ENCODE results near the gene CD22. TPM values are rescaled to one million over a fixed set of nuclear protein-coding genes. Genes with fewer than 3 reads are reported as not detected.

Gene CD22
- total and polyA plus RNA-seq, 2 donors from 2014 or later = 0.82 to 15.4 TPM

- H3K4me1 ChIP-seq (ENCODE audit: control insufficient read depth in 2 of 3, insufficient read depth in 2 of 3, low read depth in 1 of 3, low read length in 3 of 3) = no peaks in the 10 kb centered on the region
- H3K9me3 ChIP-seq (ENCODE audit: control insufficient read depth in 2 of 3, insufficient read depth in 1 of 3, low read length in 3 of 3) = peaks cover 0 to 2% (median 0%) of the 10 kb centered on the region in 3 donors
- DNase-seq = no peak
- no peak overlapping the region for H3K9ac ChIP-seq (ENCODE audit: low read length in 3 of 3)
- TF ChIP-seq CTCF (IDR thresholded peaks at IDR 0.05; ENCODE audit: borderline replicate concordance, extremely low read depth, insufficient read depth) = no peak
- H3K27ac ChIP-seq (ENCODE audit: low read depth in 2 of 2, low read length in 2 of 2) = no peak overlapping the region
- no peak for FAIRE-seq
- intact Hi-C loops (cut with DNase I) = no loop called here
- H3K27me3 ChIP-seq (ENCODE audit: control insufficient read depth, insufficient read depth, low read length) = no peaks in the 10 kb centered on the region
- no peaks in the 10 kb centered on the region for H3K36me3 ChIP-seq (ENCODE audit: control insufficient read depth in 2 of 3, insufficient read depth in 3 of 3, low read length in 3 of 3)
- no peak overlapping the region for H3K4me3 ChIP-seq (ENCODE audit: low read length in 3 of 3)
Measured at GRCh38 chr19:35296644-35297514, 32.1 kb upstream of the CD22 start.

GRCh38 chr19:35297515-35297848 is 31.5 kb upstream of the CD22 start:
- Histone ChIP-seq H3K36me3 (ENCODE audit: control insufficient read depth in 2 of 3, insufficient read depth in 3 of 3, low read length in 3 of 3) (no peaks in the 10 kb centered on the region), H3K4me1 (ENCODE audit: control insufficient read depth in 2 of 3, insufficient read depth in 2 of 3, low read depth in 1 of 3, low read length in 3 of 3) (no peaks in the 10 kb centered on the region), H3K4me3 (ENCODE audit: low read length in 3 of 3) (peak overlapping the region in 1 of 3 donors; percentile 17), H3K27ac (ENCODE audit: low read depth in 2 of 2, low read length in 2 of 2) (no peak overlapping the region), H3K9ac (ENCODE audit: low read length in 3 of 3) (no peak overlapping the region), H3K9me3 (ENCODE audit: control insufficient read depth in 2 of 3, insufficient read depth in 1 of 3, low read length in 3 of 3) (peaks cover 0 to 2% (median 0%) of the 10 kb centered on the region in 3 donors), H3K27me3 (ENCODE audit: control insufficient read depth, insufficient read depth, low read length) (no peaks in the 10 kb centered on the region)
- TF ChIP-seq CTCF (IDR thresholded peaks at IDR 0.05; ENCODE audit: borderline replicate concordance, extremely low read depth, insufficient read depth) = no peak
- intact Hi-C loops (cut with DNase I) = no loop called here
- DNase-seq (no peak), FAIRE-seq (no peak)

- FAIRE-seq = no peak
Measured at GRCh38 chr19:35297922-35298321, 31.1 kb upstream of the CD22 start.

More at GRCh38 chr19:35297922-35298321, 31.1 kb upstream of the CD22 start:
- Histone ChIP-seq H3K27ac (ENCODE audit: low read depth in 2 of 2, low read length in 2 of 2) (no peak overlapping the region), H3K36me3 (ENCODE audit: control insufficient read depth in 2 of 3, insufficient read depth in 3 of 3, low read length in 3 of 3) (no peaks in the 10 kb centered on the region), H3K9me3 (ENCODE audit: control insufficient read depth in 2 of 3, insufficient read depth in 1 of 3, low read length in 3 of 3) (peaks cover 0 to 2% (median 0%) of the 10 kb centered on the region in 3 donors), H3K9ac (ENCODE audit: low read length in 3 of 3) (no peak overlapping the region), H3K4me3 (ENCODE audit: low read length in 3 of 3) (peak overlapping the region in 1 of 3 donors; percentile 17), H3K4me1 (ENCODE audit: control insufficient read depth in 2 of 3, insufficient read depth in 2 of 3, low read depth in 1 of 3, low read length in 3 of 3) (no peaks in the 10 kb centered on the region), H3K27me3 (ENCODE audit: control insufficient read depth, insufficient read depth, low read length) (no peaks in the 10 kb centered on the region)
- intact Hi-C loops (cut with DNase I) = no loop called here
- TF ChIP-seq CTCF (IDR thresholded peaks at IDR 0.05; ENCODE audit: borderline replicate concordance, extremely low read depth, insufficient read depth) = no peak
- no peak for DNase-seq

Measured in kidney (tissue), 14 donors.